GM12878 (cell line): ENCODE data around the gene SEPTIN6. TPM values are rescaled to one million over a fixed set of nuclear protein-coding genes. Genes with fewer than 3 reads are reported as not detected.
A peak's percentile ranks its signal among the peaks of the same experiment; 100 is the strongest.

Source experiments
- BACH1 ChIP-seq: fragments of 450-650 bp; IDR thresholded peaks from 2 replicates; pipeline ENCODE4 v1.6.1; 2017; ENCODE audit warnings: mild to moderate bottlenecking, borderline replicate concordance
- CEBPB ChIP-seq, 2 experiments: fragments of 150-350 bp in 1 of 2; IDR thresholded peaks; 2 replicates each; pipeline ENCODE4 v1.6.1; 2012 to 2014; ENCODE audit warnings: low read depth in 2 of 2, low read length in 2 of 2, borderline replicate concordance in 1 of 2, inconsistent platforms in 1 of 2
- CEBPZ ChIP-seq: fragments of 150-350 bp; IDR thresholded peaks from 2 replicates; pipeline ENCODE4 v1.6.1; 2016; ENCODE audit warnings: low read depth, low read length
- ESRRA ChIP-seq: IDR thresholded peaks from 2 replicates; pipeline ENCODE4 v1.6.1; 2012; ENCODE audit warnings: mild to moderate bottlenecking, low read length, improper control_type of control experiment
- HCFC1 ChIP-seq: fragments of 150-350 bp; IDR thresholded peaks from 2 replicates; pipeline ENCODE4 v1.6.1; 2014; ENCODE audit warnings: low read length
- HDAC6 ChIP-seq: fragments of 200-600 bp; sonication (generic); IDR thresholded peaks from one replicate; pipeline ENCODE4 v1.8.0; 2017; ENCODE audit warnings: antibody characterized with exemption; ENCODE audit not compliant: unreplicated experiment
- IKZF1 ChIP-seq: fragments of 450-650 bp; conservative IDR thresholded peaks from 2 replicates; pipeline ENCODE4 v1.6.1; 2017; ENCODE audit warnings: antibody characterized with exemption, mild to moderate bottlenecking
- JUND ChIP-seq: IDR thresholded peaks from 2 replicates; pipeline ENCODE4 v1.6.1; 2012; ENCODE audit warnings: low read depth, mild to moderate bottlenecking, low read length, improper control_type of control experiment, moderate library complexity
- MAX ChIP-seq: IDR thresholded peaks from 2 replicates; pipeline ENCODE4 v1.6.1; 2012; ENCODE audit warnings: low read depth, low read length, improper control_type of control experiment
- MEF2B ChIP-seq: fragments of 450-650 bp; IDR thresholded peaks from 2 replicates; pipeline ENCODE4 v1.6.1; 2018; ENCODE audit warnings: mild to moderate bottlenecking, moderate library complexity; ENCODE audit not compliant: partially characterized antibody, poor library complexity, severe bottlenecking
- MTA3 ChIP-seq: IDR thresholded peaks from 2 replicates; pipeline ENCODE4 v1.6.1; 2012; ENCODE audit warnings: low read length, inconsistent platforms, borderline replicate concordance
- MXI1 ChIP-seq: fragments of 150-350 bp; IDR thresholded peaks from 2 replicates; pipeline ENCODE4 v1.6.1; 2011; ENCODE audit warnings: low read depth, mild to moderate bottlenecking, inconsistent platforms, low read length, improper control_type of control experiment
- NFXL1 ChIP-seq: fragments of 450-650 bp; IDR thresholded peaks from 2 replicates; pipeline ENCODE4 v1.6.1; 2017; ENCODE audit warnings: antibody characterized with exemption, mild to moderate bottlenecking, borderline replicate concordance
- NR2C1 ChIP-seq: fragments of 450-650 bp; IDR thresholded peaks from 2 replicates; pipeline ENCODE4 v1.6.1; 2017; ENCODE audit warnings: antibody characterized with exemption, mild to moderate bottlenecking, moderate library complexity
- RELA ChIP-seq: fragments of 450-650 bp; IDR thresholded peaks from 2 replicates; pipeline ENCODE4 v1.8.0; 2014; ENCODE audit warnings: borderline replicate concordance; ENCODE audit not compliant: partially characterized antibody
- SREBF1 ChIP-seq: IDR thresholded peaks from 2 replicates; pipeline ENCODE4 v1.6.1; 2012; ENCODE audit warnings: mild to moderate bottlenecking, low read length
- SUZ12 ChIP-seq: fragments of 200-600 bp; sonication (generic); IDR thresholded peaks from one replicate; pipeline ENCODE4 v1.6.1; 2018; ENCODE audit warnings: antibody characterized with exemption, mild to moderate bottlenecking; ENCODE audit not compliant: unreplicated experiment
- TCF12 ChIP-seq: IDR thresholded peaks from 2 replicates; pipeline ENCODE4 v1.6.1; 2011; ENCODE audit warnings: low read depth, mild to moderate bottlenecking, low read length
- WRNIP1 ChIP-seq: IDR thresholded peaks from 2 replicates; pipeline ENCODE4 v1.6.1; 2011; ENCODE audit warnings: low read depth, low read length, improper control_type of control experiment, borderline replicate concordance
- YBX1 ChIP-seq: fragments of 450-650 bp; IDR thresholded peaks from 2 replicates; pipeline ENCODE4 v1.6.1; 2016; ENCODE audit warnings: antibody characterized with exemption
- YY1 ChIP-seq: IDR thresholded peaks from 2 replicates; pipeline ENCODE4 v1.6.1; 2011; ENCODE audit warnings: low read depth, mild to moderate bottlenecking, low read length
- ZBED1 ChIP-seq: IDR thresholded peaks from 2 replicates; pipeline ENCODE4 v1.6.1; 2016; ENCODE audit warnings: borderline replicate concordance
- ZNF207 ChIP-seq: fragments of 450-650 bp; IDR thresholded peaks from 2 replicates; pipeline ENCODE4 v1.6.1; 2014; ENCODE audit warnings: antibody characterized with exemption, mild to moderate bottlenecking, borderline replicate concordance
- polyA plus RNA-seq, 11 experiments: library from polyadenylated mRNA; depleted of rRNA in 4 of 11; unstranded in 6 of 11; stranded (reverse) in 5 of 11; fragments of >200 nt; fragmentation: Nextera tagmentation in 4 of 11; fragmentation: Illumina TruSeq in 1 of 11; extraction: Ambion mirVana in 4 of 11; extraction: Trizol in 1 of 11; gene quantifications; 1 replicate in 1 of 11; 2 replicates in 10 of 11; pipeline versions ENCODE4 v1.2.1 to v1.2.3, GENCODE V29; 2011 to 2016; ENCODE audit warnings: inconsistent platforms in 2 of 11, missing spikeins in 2 of 11, low read depth in 1 of 11
- total RNA-seq, 4 experiments: library from RNA; depleted of rRNA in 3 of 4; stranded (reverse); fragments of >200 nt in 3 of 4; fragmentation: Illumina TruSeq in 1 of 4; extraction: Trizol in 1 of 4; gene quantifications; 2 replicates each; pipeline versions ENCODE4 v1.2.1 to v1.2.3, GENCODE V29; 2013 to 2021
- TF ChIP-seq, protein P1 (sequence below): fragments of 450-650 bp; IDR thresholded peaks from 2 replicates; pipeline ENCODE4 v1.6.1; 2018; ENCODE audit warnings: borderline replicate concordance, mild to moderate bottlenecking; ENCODE audit not compliant: partially characterized antibody

Gene SEPTIN6
- total and polyA plus RNA-seq, 10 of the 15 experiments (the other 5 are each of a cell fraction or from before 2014, with no cell fraction given), result 37.2 to 353 (median 154) TPM

- TF ChIP-seq CEBPB (IDR thresholded peaks at IDR 0.05; ENCODE audit: borderline replicate concordance in 1 of 2, low read depth in 2 of 2, low read length in 2 of 2) (no peak), YY1 (no peak), NFXL1 (no peak), MAX (no peak), HCFC1 (no peak), NR2C1 (no peak), ESRRA (no peak), RELA (no peak), MXI1 (no peak), CEBPZ (no peak), BACH1 (0 out of 2 replicates have a peak, but pooled peaks have one; percentile 33), MTA3 (no peak), TCF12 (no peak), JUND (no peak), WRNIP1 (no peak), ZBED1 (no peak), HDAC6 (no peak), SREBF1 (no peak), MEF2B (peak; percentile 63), SUZ12 (no peak), YBX1 (no peak), ZNF207 (no peak), IKZF1 (peak; percentile 84)
- TF ChIP-seq, protein P1, sequence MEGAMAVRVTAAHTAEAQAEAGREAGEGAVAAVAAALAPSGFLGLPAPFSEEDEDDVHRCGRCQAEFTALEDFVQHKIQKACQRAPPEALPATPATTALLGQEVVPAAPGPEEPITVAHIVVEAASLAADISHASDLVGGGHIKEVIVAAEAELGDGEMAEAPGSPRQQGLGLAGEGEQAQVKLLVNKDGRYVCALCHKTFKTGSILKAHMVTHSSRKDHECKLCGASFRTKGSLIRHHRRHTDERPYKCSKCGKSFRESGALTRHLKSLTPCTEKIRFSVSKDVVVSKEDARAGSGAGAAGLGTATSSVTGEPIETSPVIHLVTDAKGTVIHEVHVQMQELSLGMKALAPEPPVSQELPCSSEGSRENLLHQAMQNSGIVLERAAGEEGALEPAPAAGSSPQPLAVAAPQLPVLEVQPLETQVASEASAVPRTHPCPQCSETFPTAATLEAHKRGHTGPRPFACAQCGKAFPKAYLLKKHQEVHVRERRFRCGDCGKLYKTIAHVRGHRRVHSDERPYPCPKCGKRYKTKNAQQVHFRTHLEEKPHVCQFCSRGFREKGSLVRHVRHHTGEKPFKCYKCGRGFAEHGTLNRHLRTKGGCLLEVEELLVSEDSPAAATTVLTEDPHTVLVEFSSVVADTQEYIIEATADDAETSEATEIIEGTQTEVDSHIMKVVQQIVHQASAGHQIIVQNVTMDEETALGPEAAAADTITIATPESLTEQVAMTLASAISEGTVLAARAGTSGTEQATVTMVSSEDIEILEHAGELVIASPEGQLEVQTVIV, result no peak
Observed at GRCh38 chrX:119682019-119682989, 10.7 kb downstream of the SEPTIN6 start (continued).
